IMR-90 (cell line): ENCODE data around the gene ORM1. TPM values are rescaled to one million over a fixed set of nuclear protein-coding genes. Genes with fewer than 3 reads are reported as not detected.
A peak's percentile ranks its signal among the peaks of the same experiment; 100 is the strongest.

Source experiments
- ATAC-seq: fragments of 200-7000 bp; cut with Tn5 transposase; 2 replicates; pipeline ENCODE4 v1.9.1; 2020; ENCODE audit warnings: low read depth, mild to moderate bottlenecking, moderate library complexity
- BruUV-seq: library from RNA; stranded (reverse); fragments of 400-500 nt; replicated peaks from 2 replicates; lab custom pipeline; 2021; lab: Mats Ljungman, UMichigan
- CTCF ChIA-PET: fragments of 300-600 bp; formaldehyde crosslinking; extraction: SDS; loops from one replicate; lab custom pipeline; 2021; ENCODE audit warnings: antibody characterized with exemption; lab: Yijun Ruan, JAX
- POLR2A ChIA-PET: fragments of 300-600 bp; sonication (Branson Sonifier 250); formaldehyde crosslinking; loops from one replicate; lab custom pipeline; 2022; ENCODE audit warnings: antibody characterized with exemption; ENCODE audit not compliant: unreplicated experiment; lab: Charles Lee
- DNase-seq: peaks from one replicate; pipeline ENCODE4 v3.0.0; 2013
- H2AFZ ChIP-seq: replicated peaks from 2 replicates; pipeline ENCODE3; 2013; ENCODE audit warnings: low read length, mild to moderate bottlenecking; ENCODE audit not compliant: poor library complexity
- H2AK5ac ChIP-seq: 2 replicates; pipeline ENCODE4 v1.6.1; 2013; ENCODE audit warnings: low read depth, low read length, inconsistent platforms
- H2AK9ac ChIP-seq: replicated peaks from 2 replicates; pipeline ENCODE3; 2013; ENCODE audit warnings: mild to moderate bottlenecking, low read depth, low read length, moderate library complexity; ENCODE audit not compliant: poor library complexity
- H2BK120ac ChIP-seq: 2 replicates; pipeline ENCODE4 v1.6.1; 2013; ENCODE audit warnings: low read depth, low read length, inconsistent platforms
- H2BK15ac ChIP-seq: 3 replicates; pipeline ENCODE4 v1.6.1; 2013; ENCODE audit warnings: low read depth, low read length, inconsistent platforms
- H2BK20ac ChIP-seq: 2 replicates; pipeline ENCODE4 v1.6.1; 2013; ENCODE audit warnings: low read depth, mild to moderate bottlenecking, inconsistent platforms, low read length, moderate library complexity
- H2BK5ac ChIP-seq: 2 replicates; pipeline ENCODE4 v1.6.1; 2013; ENCODE audit warnings: mild to moderate bottlenecking, low read depth, low read length, inconsistent platforms; ENCODE audit not compliant: poor library complexity, severe bottlenecking
- H3K14ac ChIP-seq: replicated peaks from 2 replicates; pipeline ENCODE4 v1.6.1; 2013; ENCODE audit warnings: low read depth, low read length, inconsistent platforms
- H3K18ac ChIP-seq: 2 replicates; pipeline ENCODE4 v1.6.1; 2013; ENCODE audit warnings: low read depth, low read length, control low read depth
- H3K23ac ChIP-seq: 2 replicates; pipeline ENCODE4 v1.6.1; 2013; ENCODE audit warnings: low read depth, low read length, inconsistent platforms
- H3K27ac ChIP-seq: 2 replicates; pipeline ENCODE4 v1.5.1; 2013; ENCODE audit warnings: mild to moderate bottlenecking, control low read depth, low read length; ENCODE audit not compliant: insufficient read depth
- H3K27me3 ChIP-seq: 2 replicates; pipeline ENCODE4 v1.6.1; 2013; ENCODE audit warnings: low read length; ENCODE audit not compliant: control insufficient read depth, insufficient read depth
- H3K36me3 ChIP-seq: 2 replicates; pipeline ENCODE4 v1.6.1; 2013; ENCODE audit warnings: low read length, mixed read lengths; ENCODE audit not compliant: control insufficient read depth, insufficient read depth
- H3K4ac ChIP-seq: 2 replicates; pipeline ENCODE4 v1.6.1; 2013; ENCODE audit warnings: low read depth, low read length, inconsistent platforms
- H3K4me1 ChIP-seq: 2 replicates; pipeline ENCODE4 v1.6.1; 2013; ENCODE audit warnings: low read length, mixed read lengths; ENCODE audit not compliant: control insufficient read depth, insufficient read depth
- H3K4me2 ChIP-seq: 2 replicates; pipeline ENCODE4 v1.6.1; 2013; ENCODE audit warnings: low read depth, mild to moderate bottlenecking, control low read depth, low read length, moderate library complexity
- H3K4me3 ChIP-seq: 2 replicates; pipeline ENCODE4 v1.5.1; 2013; ENCODE audit warnings: low read depth, mild to moderate bottlenecking, control low read depth, low read length, moderate library complexity; ENCODE audit not compliant: insufficient read depth
- H3K56ac ChIP-seq: 2 replicates; pipeline ENCODE4 v1.6.1; 2013; ENCODE audit warnings: low read length, inconsistent platforms; ENCODE audit not compliant: insufficient read depth; ENCODE audit errors: extremely low read depth
- H3K79me1 ChIP-seq, 2 experiments: 2 replicates each; pipeline ENCODE4 v1.6.1; 2013; ENCODE audit warnings: low read length in 2 of 2, inconsistent platforms in 1 of 2, low read depth in 1 of 2
- H3K9ac ChIP-seq: 2 replicates; pipeline ENCODE4 v1.6.1; 2013; ENCODE audit warnings: low read depth, low read length, control low read depth
- H3K9me1 ChIP-seq: 2 replicates; pipeline ENCODE4 v1.6.1; 2013; ENCODE audit warnings: low read length, inconsistent platforms; ENCODE audit not compliant: insufficient read depth
- H3K9me3 ChIP-seq: 2 replicates; pipeline ENCODE4 v1.6.1; 2013; ENCODE audit warnings: low read length; ENCODE audit not compliant: control insufficient read depth, insufficient read depth
- H4K20me1 ChIP-seq: 2 replicates; pipeline ENCODE4 v1.6.1; 2013; ENCODE audit warnings: low read length, inconsistent platforms; ENCODE audit not compliant: insufficient read depth
- H4K5ac ChIP-seq: 2 replicates; pipeline ENCODE4 v1.6.1; 2013; ENCODE audit warnings: mild to moderate bottlenecking, low read depth, low read length, control low read depth
- H4K8ac ChIP-seq, 2 experiments: 2 replicates each; pipeline ENCODE4 v1.6.1; 2013; ENCODE audit warnings: low read depth in 2 of 2, low read length in 2 of 2, control low read depth in 1 of 2, inconsistent platforms in 1 of 2
- H4K91ac ChIP-seq: 2 replicates; pipeline ENCODE4 v1.6.1; 2013; ENCODE audit warnings: low read depth, low read length, inconsistent platforms; ENCODE audit not compliant: insufficient read depth
- ELK1 ChIP-seq: fragments of 150-350 bp; IDR thresholded peaks from 2 replicates; pipeline ENCODE4 v1.6.1; 2016; ENCODE audit warnings: low read depth, mild to moderate bottlenecking, low read length, moderate library complexity, borderline replicate concordance
- MAZ ChIP-seq: IDR thresholded peaks from 2 replicates; pipeline ENCODE4 v1.6.1; 2012; ENCODE audit warnings: low read depth, mild to moderate bottlenecking, low read length, improper control_type of control experiment, moderate library complexity, borderline replicate concordance
- NFE2L2 ChIP-seq: fragments of 150-350 bp; IDR thresholded peaks from 2 replicates; pipeline ENCODE4 v1.6.1; 2016; ENCODE audit warnings: low read depth, mild to moderate bottlenecking, low read length
- POLR2A ChIP-seq: IDR thresholded peaks from 2 replicates; pipeline ENCODE4 v1.6.1; 2012; ENCODE audit warnings: mild to moderate bottlenecking, low read depth, low read length
- WGBS, 2 experiments: methylation state at CpG; one replicate each; pipeline versions ENCODE4 v1.1.5 to v1.1.7; 2013; ENCODE audit warnings: missing lambda C conversion rate in 2 of 2; ENCODE audit not compliant: insufficient read length in 1 of 2; ENCODE audit errors: extremely low coverage in 2 of 2; 5-methylcytosine and 5-hydroxymethylcytosine counted together
- dilution Hi-C: fragments of 300-500 bp; cut with HindIII; formaldehyde crosslinking; loops from one replicate; pipeline ENCODE4 v1.14.3; 2018; ENCODE audit warnings: low sequenced_read_pairs; ENCODE audit not compliant: unreplicated experiment
- in situ Hi-C: fragments of 300-500 bp; cut with MboI; formaldehyde crosslinking; loops from 3 replicates; pipeline ENCODE4 v1.14.3; 2019; ENCODE audit warnings: low sequenced_read_pairs, inconsistent platforms, mixed read lengths
- intact Hi-C: fragments of 100-400 bp; cut with micrococcal nuclease; formaldehyde crosslinking; loops from 2 replicates; pipeline ENCODE4 v1.10.0; 2022
- polyA plus RNA-seq, 3 experiments: library from polyadenylated mRNA; depleted of rRNA; stranded (reverse); fragments of >200 nt; gene quantifications; 2 replicates each; pipeline ENCODE4 v1.2.3, GENCODE V29; 2012; ENCODE audit warnings: low replicate concordance in 1 of 3
- total RNA-seq: library from RNA; depleted of rRNA; stranded (reverse); fragments of >200 nt; gene quantifications from 2 replicates; pipeline ENCODE4 v1.2.3, GENCODE V29; 2012

The ORM1 gene
- total and polyA plus RNA-seq, 2 of the 4 experiments (the other 2 are of a cell fraction): 0.18 TPM; not detected in 1

DNA sequence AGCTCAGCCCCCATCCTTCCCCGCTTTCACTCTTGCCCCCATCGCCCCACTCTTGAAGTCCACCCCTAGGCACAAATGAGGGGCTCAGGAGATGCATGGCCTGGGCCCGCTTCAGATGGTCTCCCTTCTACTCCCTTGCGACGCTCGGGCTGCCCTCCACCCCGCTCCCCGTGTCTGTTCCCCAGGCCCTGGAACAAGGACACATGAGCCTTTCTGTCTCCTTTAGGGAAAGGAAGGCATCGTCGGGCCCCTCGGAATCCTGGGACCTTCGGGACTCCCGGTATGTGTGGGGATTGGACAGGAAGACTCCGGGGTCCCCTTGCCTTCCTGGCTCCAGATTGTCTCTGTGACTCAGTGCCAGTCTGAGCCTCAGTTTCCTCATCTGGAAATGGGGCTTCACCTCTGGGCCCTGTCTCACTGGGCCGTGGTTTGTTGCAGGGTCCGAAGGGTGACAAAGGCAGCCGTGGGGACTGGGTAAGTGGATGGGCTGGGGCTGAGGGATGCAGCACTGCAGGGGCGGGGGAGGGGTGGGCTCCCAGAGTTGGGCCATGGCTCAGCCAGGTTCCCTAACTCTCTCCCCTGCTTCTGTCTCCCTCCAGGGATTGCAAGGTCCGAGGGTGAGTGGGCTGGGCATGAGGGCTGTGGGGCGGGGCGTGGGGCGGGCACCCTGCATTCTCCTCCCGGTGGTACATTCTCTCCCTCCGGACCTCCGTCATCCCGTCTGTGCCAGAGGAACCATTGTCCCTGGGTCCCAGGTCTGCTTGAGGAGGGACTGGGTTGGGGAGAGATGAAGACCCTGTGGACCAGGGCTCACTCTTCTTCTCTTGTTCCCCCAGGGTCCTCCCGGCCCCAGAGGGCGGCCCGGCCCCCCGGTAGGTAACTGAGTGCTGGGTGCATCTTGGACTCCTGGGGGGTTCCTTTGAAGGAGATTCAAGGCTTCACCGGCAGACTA lies 21.8 kb upstream of the ORM1 start:
- Histone ChIP-seq H2BK5ac (no peak overlapping the region), H3K4me3 (no peak overlapping the region), H3K4ac (no peak overlapping the region), H2AK5ac (no peak overlapping the region), H3K36me3 (peaks cover 20% of the 10 kb centered on the region), H3K14ac (no peak overlapping the region), H3K9ac (no peak overlapping the region), H3K4me1 (peaks cover 3% of the 10 kb centered on the region; the same call in 1 of the 2 replicates), H4K20me1 (no peaks in the 10 kb centered on the region), H2AK9ac (peak overlapping the region; percentile 39), H4K91ac (no peak overlapping the region), H3K9me1 (no peaks in the 10 kb centered on the region), H4K5ac (no peak overlapping the region), H2BK120ac (no peak overlapping the region), H3K4me2 (no peak overlapping the region), H3K9me3 (no peaks in the 10 kb centered on the region), H3K23ac (no peak overlapping the region), H4K8ac (no peak overlapping the region), H3K56ac (no peak overlapping the region), H2BK20ac (no peak overlapping the region), H2BK15ac (no peak overlapping the region), H3K27ac (no peak overlapping the region), H3K18ac (no peak overlapping the region), H3K79me1 (no peaks in the 10 kb centered on the region), H3K27me3 (no peaks in the 10 kb centered on the region), H2AFZ (no peak overlapping the region)
- ChIA-PET POLR2A (no interaction called here), CTCF (no interaction called here)
- intact Hi-C loops: no loop called here
- TF ChIP-seq MAZ: no peak
- TF ChIP-seq ELK1: no peak
- TF ChIP-seq NFE2L2: no peak
- no peak for TF ChIP-seq POLR2A
- dilution Hi-C loops: no loop called here
- BruUV-seq: no TSS peak
- in situ Hi-C loops: no loop called here
- 95% methylated on average over 6 of the region's 31 CpGs; no CpG with 5 or more reads in 1 of the 2 experiments for WGBS, 2 experiments
- DNase-seq: no peak
- ATAC-seq: no peak
